NCI-H2196 (cell line): ENCODE measurements around the gene HEXIM2.
"Not testable (repeated sequence)": the region's sequence is repeated elsewhere in the genome, so short reads cannot be mapped to it uniquely, and the experiment has no call there.

Experiments
- DNase-seq: peaks from one replicate; lab custom pipeline; 2025; ENCODE audit not compliant: unreplicated experiment; lab: John Stamatoyannopoulos, UW

The HEXIM2 gene

DNA sequence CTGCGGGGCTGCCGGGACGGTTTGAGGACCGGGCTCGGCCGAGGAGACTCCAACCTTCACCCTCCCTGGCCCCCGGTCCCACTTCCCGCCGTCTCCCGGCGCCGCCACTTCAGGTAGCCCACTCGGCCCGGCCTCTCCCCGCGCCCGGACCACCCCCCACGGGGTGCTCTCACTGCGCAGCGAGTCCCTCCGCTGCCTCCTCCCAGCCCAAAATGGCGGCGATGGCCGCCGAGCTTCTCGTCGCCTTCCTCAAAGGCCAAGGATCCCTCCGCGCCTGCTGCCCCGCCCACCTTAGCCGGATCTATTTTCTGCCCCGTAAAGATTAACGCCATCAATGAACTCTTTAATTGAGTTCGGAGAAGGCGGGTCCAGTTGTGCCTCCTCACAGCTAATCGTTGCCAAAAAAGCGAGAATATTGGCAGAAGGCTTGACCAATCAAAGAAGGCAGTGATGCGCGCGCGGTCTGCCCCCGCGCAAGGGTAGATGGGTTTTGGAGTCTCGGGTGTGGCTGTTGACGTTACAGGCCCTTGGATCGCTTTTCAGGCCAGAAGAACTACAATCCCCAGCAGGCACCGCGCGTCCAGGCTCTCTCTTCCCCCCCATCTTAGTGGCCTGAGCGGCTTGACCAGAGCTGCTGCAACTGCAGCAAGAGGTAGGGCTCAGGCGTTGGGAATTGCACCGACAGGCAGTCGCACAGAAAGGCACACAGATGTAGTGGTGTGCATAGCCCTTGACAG is at the start of gene HEXIM2:
TSS of gene HEXIM2 (plus strand) at position 588 of the 737 bp plus-strand sequence. CDS start 919 bp downstream, outside the sequence.
- DNase-seq, result peak; percentile 100

DNA sequence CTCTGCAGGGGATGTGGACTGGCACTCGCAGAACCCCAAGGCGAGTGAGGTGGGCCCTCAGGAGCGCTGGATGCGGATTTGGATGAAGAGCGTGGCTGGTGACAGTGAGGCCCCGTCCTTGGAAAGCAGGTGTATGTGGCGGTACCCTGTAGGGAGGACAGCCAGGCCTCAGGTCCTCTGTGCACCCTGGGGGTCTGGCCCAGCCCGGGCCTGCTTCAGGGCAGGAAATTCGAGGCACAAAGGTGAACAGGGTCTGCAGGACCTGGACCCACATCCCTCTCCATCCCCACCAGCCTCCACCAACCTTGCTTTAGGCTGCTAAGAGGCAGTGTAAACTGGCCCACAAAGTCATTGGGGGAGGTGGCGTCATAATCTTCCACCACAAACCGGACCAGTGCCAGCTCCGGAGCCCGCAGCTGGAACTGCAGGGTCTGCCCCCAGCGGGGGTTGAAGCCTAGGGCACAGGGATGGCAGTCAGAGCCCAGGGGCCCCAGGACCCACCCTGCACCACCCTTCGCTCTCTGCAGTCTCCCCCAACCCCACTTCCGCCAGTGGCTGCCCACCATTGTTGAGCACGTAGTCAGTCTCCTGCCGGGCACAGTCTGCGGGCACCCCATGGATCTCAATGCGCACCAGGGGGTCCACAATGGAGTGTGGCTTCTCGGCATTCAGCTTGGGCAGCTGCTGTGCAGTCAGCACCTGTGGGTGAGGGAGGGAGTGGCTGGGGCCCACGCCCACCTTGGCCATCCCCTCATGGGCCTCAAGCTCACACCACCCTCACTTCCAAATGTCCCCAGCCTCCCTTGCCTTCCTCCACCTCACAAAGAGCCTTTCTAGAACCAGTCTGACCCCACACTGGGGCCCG is 48.9 kb upstream of the HEXIM2 start:
- no peak for DNase-seq

DNA sequence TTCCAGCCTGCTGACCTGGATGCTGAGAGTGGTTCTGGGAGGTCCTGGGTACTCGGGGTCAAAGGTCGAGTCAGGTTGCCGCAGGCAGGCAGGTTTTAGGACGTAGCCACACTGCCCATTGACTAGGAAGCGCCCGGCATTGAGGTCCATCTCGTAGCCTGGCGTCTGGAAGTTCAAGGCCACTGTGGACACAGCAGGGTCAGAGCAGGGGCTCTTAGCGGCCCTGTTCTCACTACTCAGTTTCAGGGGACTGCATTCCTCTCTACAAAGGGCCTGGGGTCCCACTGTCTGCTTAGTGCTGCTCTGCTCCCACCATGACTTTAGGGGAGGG is 48.3 kb upstream of the HEXIM2 start:
- DNase-seq, result no peak

DNA sequence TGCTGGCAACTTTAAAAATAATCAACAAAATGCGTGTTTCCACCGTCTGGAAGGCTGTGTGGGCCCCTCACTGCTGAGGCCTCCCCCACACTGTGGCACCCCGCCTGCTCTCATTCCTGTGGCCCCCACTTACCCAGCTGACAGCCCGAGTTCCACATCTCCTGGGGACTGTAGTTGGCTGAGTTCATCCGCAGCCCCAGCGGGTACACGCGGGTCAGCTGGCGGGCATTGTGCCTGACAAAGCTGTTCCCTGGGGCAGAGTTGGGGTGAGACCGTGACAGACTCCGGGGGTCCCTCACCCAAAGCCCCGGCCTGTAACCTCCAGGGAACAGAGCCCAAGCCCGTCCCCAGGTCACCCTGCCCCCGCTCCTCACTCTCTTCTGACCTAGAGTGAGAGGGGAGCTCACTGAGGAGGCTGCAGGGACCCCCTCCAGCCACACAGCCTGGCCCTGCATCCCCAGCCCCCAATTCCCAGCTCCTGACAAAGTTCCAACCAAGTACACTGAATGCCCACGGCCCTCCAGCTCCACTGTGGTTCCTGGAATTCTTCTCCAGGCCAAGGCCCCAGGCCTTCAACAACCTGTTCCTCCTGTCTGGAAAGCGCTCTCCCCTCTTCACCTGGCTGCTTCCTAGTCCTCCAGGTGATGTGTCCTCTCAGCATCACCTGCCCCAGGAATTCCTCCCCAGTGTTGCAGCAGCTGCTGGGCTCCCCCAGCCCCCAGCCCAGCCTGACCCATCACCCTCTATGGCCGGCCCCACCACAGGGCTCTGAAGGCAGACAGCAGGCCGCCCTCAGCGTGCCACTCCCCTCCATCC is 47.4 kb upstream of the HEXIM2 start:
- DNase-seq, result no peak

- no peak for DNase-seq
Observed at GRCh38 chr17:45115015-45115625, 46.6 kb upstream of the HEXIM2 start.

DNA sequence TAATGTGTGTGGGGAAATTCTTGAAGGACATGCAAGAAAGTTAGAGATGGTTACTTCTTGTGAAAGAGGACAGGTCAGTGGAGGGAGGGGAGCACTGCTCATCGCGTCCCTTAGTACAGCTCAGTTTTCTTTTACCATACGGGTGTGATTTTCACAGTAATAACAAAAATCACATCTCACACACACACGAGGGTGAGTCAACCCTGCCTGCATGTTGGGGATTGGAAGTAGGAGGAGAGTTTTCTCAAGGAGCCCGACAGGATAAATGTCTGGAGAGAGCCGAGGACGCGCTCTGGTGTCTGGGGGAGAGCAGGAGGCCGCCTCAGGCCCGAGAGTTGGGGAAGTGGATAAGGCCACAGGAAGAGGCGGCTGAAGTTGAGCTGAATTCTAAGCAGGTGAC is 45.8 kb upstream of the HEXIM2 start:
- no peak for DNase-seq

DNA sequence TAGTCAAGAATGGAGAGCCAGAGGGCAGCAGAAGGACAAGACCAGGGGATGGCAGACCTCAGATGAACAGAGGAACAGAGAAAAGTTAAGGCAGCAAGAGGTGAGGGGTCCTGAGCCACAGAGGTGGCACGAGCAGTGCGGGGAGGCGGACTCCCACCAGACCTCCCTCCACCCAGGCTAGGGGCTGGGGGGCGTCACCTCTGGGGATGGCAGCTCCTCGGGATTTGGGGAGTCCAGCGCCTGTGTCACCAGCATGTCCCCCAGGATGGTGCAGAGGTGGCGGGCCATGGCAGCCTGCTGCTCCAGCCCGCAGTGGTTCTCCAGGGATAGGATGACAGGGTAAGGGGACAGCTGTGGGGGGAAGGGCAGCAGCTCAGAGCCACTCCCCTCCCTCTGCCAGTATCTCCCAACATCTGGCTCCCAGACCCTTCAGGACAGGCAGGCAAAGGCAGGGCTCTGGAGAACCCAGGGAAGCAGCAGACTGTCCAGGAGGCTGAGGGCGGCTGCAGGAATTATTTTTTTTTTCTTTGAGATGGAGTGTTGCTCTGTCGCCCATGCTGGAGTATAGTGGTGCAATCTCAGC is 45.1 kb upstream of the HEXIM2 start:
- no peak for DNase-seq

DNA sequence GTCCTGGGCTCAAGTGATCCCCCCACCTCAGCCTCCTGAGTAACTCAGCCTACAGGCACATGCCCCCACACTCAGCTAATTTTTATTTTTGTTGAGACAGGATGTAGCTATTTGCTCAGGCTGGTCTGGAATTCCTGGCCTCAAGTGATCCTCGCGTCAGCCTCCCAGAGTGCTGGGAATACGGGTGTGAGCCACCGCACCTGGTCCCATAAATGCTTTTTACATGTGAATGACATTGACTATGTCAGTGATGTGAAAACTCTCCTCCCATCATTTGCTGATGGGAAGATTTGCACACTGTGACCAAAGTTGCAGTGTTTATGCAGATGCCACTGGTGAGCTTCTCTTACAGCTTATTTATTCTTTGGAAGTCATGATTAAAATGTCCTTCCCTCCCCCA is 44.3 kb upstream of the HEXIM2 start:
- DNase-seq, result no peak

- no peak for DNase-seq
Observed at GRCh38 chr17:45117848-45118646, 43.6 kb upstream of the HEXIM2 start.

DNA sequence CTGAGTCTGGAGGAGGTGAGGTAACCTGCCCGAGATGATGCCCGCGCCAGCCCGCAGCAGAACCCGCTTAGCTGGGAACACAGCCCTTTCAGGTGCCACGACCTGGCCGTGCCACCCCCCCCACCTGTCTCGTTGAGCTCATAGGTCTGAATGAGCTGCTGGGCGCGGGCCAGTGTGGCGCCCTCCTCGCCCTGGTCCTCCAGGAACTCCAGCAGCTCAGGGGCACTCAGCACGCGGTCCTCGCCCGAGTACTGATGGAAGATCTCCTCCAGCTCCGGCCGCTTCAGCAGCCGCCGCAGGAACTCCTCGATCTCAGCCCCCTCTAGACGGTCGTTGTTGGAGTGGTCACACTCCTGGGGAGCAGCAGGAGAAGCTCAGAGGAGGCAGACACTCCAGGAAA is 43.0 kb upstream of the HEXIM2 start:
- no peak for DNase-seq

- no peak for DNase-seq
Observed at GRCh38 chr17:45119964-45120363, 41.7 kb upstream of the HEXIM2 start.

- DNase-seq, result no peak
Observed at GRCh38 chr17:45120558-45120957, 41.1 kb upstream of the HEXIM2 start.

GRCh38 chr17:45121055-45121454 is 40.6 kb upstream of the HEXIM2 start:
- no peak for DNase-seq

DNA sequence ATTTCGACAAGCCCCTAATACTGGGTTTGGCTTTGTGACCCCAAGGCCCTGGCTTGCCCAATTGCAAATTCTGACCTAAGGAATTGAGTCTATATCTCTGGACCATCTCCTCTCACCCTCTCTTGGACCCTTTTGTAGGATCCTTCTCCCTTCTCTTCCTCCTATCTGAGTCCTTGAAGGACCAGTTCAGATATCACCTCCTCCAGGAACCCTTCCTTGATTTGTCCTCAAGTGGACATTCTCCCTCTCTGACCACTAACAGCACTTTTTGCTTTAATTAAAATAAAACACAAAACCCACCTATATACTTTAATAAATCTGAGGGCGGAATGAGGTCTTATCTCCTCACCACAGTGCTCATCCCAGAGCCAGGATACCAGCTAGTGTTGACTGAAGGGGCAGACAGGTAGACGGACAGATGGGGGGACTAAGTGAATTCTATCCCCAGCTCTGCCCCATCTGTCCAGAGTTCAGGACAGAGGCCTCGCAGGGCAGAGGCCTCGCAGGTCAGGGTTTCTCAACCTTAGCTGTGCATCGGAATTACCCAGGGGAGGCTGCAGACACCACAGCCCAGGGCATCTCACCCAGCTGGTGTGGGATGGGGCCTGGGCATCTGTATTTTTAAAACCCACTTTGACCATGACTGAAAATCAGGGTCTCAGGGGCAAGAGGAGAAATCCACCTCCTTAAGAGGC is 38.5 kb upstream of the HEXIM2 start:
- DNase-seq, result no peak

- no peak for DNase-seq
Observed at GRCh38 chr17:45123930-45124796, 37.5 kb upstream of the HEXIM2 start.

- not testable (repeated sequence) for DNase-seq
Observed at GRCh38 chr17:45124797-45125122, 36.9 kb upstream of the HEXIM2 start.

- DNase-seq, result no peak
Observed at GRCh38 chr17:45125509-45125908, 36.2 kb upstream of the HEXIM2 start.

- DNase-seq, result no peak
Observed at GRCh38 chr17:45127207-45127547, 34.5 kb upstream of the HEXIM2 start.
